ENCODE data around the gene FAM174B. TPM values are rescaled to one million over a fixed set of nuclear protein-coding genes. Genes with fewer than 3 reads are reported as not detected.
"Not testable (repeated sequence)": the region's sequence is repeated elsewhere in the genome, so short reads cannot be mapped to it uniquely, and the experiment has no call there.

The FAM174B gene
- total and polyA plus RNA-seq, 8 donors, result 14.6 to 54.0 (median 31.0) TPM

DNA sequence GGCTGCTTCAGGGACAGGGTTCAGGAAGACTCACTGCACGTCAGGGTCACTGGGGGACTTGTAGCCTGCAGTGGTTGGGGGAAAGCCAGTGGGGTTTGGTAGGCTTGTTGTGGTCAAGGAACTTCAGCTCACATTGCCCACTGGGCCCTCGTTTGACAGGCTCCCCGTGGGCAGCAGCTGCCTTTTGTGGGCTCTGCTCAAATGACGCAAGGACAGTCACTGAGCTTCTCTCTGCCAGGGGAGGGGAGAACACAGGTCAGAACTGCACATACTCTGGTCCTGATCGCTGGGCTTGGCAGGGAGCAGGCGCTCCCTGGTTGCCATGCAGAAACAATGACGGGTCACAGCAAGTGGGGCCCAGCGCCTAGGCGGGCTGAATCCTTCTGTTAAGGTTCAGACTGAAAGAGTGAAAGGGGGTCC, 45.5 kb downstream of the FAM174B start:
- Histone ChIP-seq H3K27me3 (no peaks in the 10 kb centered on the region), H3K36me3 (no peaks in the 10 kb centered on the region), H3K4me1 (peaks cover 15 to 32% (median 18%) of the 10 kb centered on the region in 4 donors), H3K27ac (no peak overlapping the region), H3K9me3 (no peaks in the 10 kb centered on the region), H3K4me3 (no peak overlapping the region)
- intact Hi-C loops (cut with DNase I; ENCODE audit: low total_unique reads), result no loop called here
- TF ChIP-seq, protein P1, sequence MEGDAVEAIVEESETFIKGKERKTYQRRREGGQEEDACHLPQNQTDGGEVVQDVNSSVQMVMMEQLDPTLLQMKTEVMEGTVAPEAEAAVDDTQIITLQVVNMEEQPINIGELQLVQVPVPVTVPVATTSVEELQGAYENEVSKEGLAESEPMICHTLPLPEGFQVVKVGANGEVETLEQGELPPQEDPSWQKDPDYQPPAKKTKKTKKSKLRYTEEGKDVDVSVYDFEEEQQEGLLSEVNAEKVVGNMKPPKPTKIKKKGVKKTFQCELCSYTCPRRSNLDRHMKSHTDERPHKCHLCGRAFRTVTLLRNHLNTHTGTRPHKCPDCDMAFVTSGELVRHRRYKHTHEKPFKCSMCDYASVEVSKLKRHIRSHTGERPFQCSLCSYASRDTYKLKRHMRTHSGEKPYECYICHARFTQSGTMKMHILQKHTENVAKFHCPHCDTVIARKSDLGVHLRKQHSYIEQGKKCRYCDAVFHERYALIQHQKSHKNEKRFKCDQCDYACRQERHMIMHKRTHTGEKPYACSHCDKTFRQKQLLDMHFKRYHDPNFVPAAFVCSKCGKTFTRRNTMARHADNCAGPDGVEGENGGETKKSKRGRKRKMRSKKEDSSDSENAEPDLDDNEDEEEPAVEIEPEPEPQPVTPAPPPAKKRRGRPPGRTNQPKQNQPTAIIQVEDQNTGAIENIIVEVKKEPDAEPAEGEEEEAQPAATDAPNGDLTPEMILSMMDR (IDR thresholded peaks at IDR 0.05), result no peak
- no peak for TF ChIP-seq POLR2AphosphoS5 (IDR thresholded peaks at IDR 0.05)
- no peak for TF ChIP-seq EP300 (IDR thresholded peaks at IDR 0.05)
- no peak for TF ChIP-seq POLR2A (IDR thresholded peaks at IDR 0.05)
- DNase-seq, result no peak
- WGBS, 5 donors, result 86 to 92% (median 89%) methylated on average over 6 to 9 of the region's 9 CpGs

DNA sequence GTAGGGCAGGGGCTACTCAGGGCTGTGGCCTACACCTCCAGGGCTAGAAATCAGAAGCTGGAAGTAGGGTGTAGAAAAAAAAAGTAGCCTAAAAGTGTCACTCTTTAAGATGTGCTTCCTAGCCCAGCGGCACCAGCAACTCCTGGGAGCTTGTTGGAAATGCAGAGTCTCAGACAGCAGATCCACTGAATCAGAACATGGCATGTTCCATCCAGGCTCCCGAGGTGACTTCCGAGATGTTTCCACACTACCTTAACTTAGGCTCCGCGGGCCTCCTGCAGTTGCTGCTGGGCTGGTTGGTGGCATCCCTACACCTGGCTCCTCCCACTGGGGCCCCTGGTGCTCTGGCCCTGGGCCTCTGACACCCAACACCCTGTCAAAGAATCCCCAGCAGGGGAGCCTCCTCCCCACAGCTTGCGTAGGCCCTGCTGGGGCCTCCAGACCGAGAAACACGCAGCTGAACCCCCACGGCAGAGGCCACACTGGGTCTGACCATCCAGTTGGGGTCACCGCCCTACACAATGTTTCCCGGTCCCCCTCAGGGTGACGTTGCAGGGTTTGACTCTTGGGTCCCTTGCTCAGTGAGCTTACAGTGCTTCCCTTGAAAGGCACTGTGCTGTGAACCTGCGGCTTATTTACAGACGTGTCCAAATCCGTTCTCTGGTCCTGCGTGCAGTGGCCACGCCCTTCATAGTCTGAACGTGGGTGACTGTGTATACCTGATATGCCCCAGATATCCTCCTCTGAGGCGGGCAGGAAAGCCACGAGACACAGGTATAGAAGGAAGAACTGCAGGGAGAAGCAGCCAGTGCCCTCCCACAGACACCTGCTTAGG, 46.5 kb downstream of the FAM174B start:
- Histone ChIP-seq H3K9me3 (no peaks in the 10 kb centered on the region), H3K4me3 (no peak overlapping the region), H3K27ac (no peak overlapping the region), H3K4me1 (peaks cover 8 to 22% (median 11%) of the 10 kb centered on the region in 4 donors), H3K27me3 (no peaks in the 10 kb centered on the region), H3K36me3 (no peaks in the 10 kb centered on the region)
- intact Hi-C loops (cut with DNase I; ENCODE audit: low total_unique reads), result loop anchor here (10.0 kb wide), 1 partner anchor 74 kb away; no protein-coding TSS in a partner anchor
- no peak for TF ChIP-seq POLR2AphosphoS5 (IDR thresholded peaks at IDR 0.05)
- TF ChIP-seq, protein P1 (IDR thresholded peaks at IDR 0.05), result no peak
- no peak for TF ChIP-seq POLR2A (IDR thresholded peaks at IDR 0.05)
- TF ChIP-seq EP300 (IDR thresholded peaks at IDR 0.05), result no peak
- DNase-seq, result peak in 1 of 2 donors; percentile 32
- 53 to 71% (median 58%) methylated on average over 16 to 20 of the region's 20 CpGs for WGBS, 5 donors

DNA sequence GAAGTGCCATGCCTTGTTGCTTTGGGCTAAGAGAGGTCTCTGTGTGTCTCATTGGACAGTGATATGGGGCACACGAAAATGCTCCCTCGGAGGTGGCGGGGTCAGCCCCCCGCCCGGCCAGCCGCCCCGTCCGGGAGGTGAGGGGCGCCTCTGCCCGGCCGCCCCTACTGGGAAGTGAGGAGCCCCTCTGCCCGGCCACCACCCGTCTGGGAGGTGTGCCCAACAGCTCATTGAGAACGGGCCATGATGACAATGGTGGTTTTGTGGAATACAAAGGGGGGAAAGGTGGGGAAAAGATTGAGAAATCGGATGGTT, 48.8 kb downstream of the FAM174B start:
- 69 to 92% (median 91%) methylated on average over 2 to 11 of the region's 15 CpGs; no CpG with 5 or more reads in 1 of the 5 donors for WGBS, 5 donors
- DNase-seq, result peak in 1 of 2 donors; percentile 11
- not testable (repeated sequence) for H3K4me3 ChIP-seq, H3K4me1 ChIP-seq, H3K36me3 ChIP-seq, H3K27me3 ChIP-seq, H3K27ac ChIP-seq, H3K9me3 ChIP-seq
- intact Hi-C loops (cut with DNase I; ENCODE audit: low total_unique reads), result loop anchor here (10.0 kb wide), 1 partner anchor 72 kb away; no protein-coding TSS in a partner anchor

DNA sequence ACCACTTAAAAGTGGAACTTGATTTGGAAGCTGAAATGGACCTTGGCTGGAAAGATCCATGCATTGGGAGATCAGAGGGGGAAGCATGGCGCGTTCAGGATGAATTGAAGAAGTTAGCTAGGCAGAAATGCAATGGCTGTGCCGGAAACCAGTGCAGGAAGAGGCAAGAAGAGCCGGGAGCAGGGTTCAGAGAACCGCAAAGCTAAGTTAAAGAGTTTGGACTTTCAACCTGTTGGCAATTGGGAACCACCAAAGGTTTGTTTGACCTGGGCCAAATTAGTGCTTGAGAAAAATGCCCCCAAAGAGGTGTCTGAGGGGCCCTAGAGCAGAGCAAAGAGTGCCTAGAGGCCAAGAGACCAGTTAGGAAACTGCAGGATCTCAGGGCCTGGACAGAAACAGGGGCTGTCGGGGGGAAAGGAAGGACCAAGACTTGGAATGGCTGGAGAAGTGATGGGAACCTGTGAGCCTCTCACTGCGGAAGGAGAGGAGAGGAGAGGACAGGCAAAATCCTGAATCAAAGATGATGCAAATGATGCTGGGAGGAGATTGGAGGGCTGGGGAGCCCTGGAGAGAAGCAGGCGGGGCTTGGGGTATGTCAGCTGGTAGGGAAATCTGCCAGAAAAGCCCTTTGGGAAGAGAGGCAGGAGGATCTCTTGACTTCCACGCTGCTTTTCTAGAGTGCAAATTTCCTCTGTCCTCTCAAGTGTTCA, 49.3 kb downstream of the FAM174B start:
- 86 to 92% (median 91%) methylated on average over 9 of the region's 9 CpGs for WGBS, 5 donors
- Histone ChIP-seq H3K36me3 (no peaks in the 10 kb centered on the region), H3K27ac (no peak overlapping the region), H3K27me3 (no peaks in the 10 kb centered on the region), H3K9me3 (no peaks in the 10 kb centered on the region), H3K4me3 (no peak overlapping the region), H3K4me1 (peaks cover 4 to 9% (median 6%) of the 10 kb centered on the region in 4 donors)
- DNase-seq, result no peak
- intact Hi-C loops (cut with DNase I; ENCODE audit: low total_unique reads), result loop anchor here (10.0 kb wide), 1 partner anchor 71 kb away; no protein-coding TSS in a partner anchor
- TF ChIP-seq EP300 (IDR thresholded peaks at IDR 0.05) (no peak), POLR2AphosphoS5 (IDR thresholded peaks at IDR 0.05) (no peak), POLR2A (IDR thresholded peaks at IDR 0.05) (no peak)
- TF ChIP-seq, protein P1 (IDR thresholded peaks at IDR 0.05), result no peak

All from stomach (tissue), 9 donors.